ENCODE measurements around the gene ENPP4.

DNA sequence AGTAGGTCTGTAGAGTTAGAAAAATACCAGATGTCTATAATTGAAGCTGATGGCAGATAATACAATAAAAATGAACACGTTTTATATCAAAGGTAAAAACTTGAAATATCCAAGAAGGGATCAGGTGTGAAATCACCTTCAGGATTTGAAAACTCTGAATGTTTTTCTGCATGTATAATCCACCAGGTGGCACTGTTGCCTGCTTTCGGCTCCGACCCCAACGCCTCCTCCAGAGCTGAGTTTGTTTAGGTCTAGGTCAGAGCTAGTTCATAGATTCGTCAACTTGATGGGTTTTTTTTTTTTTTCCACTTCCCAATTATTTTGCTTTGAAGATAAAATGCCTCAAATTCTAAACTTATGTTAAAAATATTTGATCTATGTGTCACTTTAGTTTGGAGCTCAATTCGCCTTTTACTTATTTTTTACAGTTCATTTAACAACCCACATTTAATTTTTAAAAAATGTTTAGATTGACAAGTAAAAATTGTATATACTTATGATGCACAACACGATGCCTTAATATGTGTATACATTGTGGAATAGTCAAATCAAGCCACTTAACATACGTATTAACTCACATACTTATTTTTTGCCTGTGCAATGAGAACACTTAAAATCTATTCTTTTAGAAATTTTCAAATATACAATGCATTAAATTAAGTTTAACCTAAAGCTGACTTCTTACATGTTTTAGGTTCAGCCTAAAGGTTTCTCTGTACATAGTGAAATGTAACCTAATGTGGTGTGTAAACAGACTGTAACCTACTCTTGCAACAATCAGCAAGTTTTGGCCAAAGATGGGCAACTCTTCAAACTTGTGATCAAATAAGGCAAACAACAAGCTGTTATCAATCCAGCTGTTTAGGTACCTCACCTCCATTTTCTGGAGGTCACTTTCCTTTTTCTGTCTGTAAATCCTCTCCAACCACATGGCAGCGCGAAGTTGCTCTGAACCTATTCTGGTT is 39.4 kb upstream of the ENPP4 start:
- TF ChIP-seq YY1 (IDR thresholded peaks at IDR 0.05; ENCODE audit: insufficient read depth, insufficient read length) (no peak), SUZ12 (IDR thresholded peaks at IDR 0.05; ENCODE audit: extremely low read depth, insufficient read depth, insufficient read length) (no peak)

All from NT2/D1 (cell line).